Measurements from ENCODE around the gene CLDN22.

GRCh38 chr4:183268556-183268955 lies 51.5 kb downstream of the CLDN22 start:
- TF ChIP-seq CTCF (conservative IDR thresholded peaks at IDR 0.05; ENCODE audit: low read depth, low read length) = no peak
- no peak for TF ChIP-seq EZH2 (IDR thresholded peaks at IDR 0.05; ENCODE audit: borderline replicate concordance, low read depth, low read length, poor library complexity, severe bottlenecking)
